HEK293T (cell line): Measurements from ENCODE around the gene SMYD4.

Experiments
- ARNT ChIP-seq: fragments of 450-650 bp; IDR thresholded peaks from 2 replicates; pipeline ENCODE4 v1.6.1; 2017; ENCODE audit warnings: mild to moderate bottlenecking
- BHLHE40 ChIP-seq: fragments of 450-650 bp; IDR thresholded peaks from 2 replicates; pipeline ENCODE4 v1.6.1; 2016; ENCODE audit warnings: mild to moderate bottlenecking, moderate library complexity, borderline replicate concordance
- ELF4 ChIP-seq: fragments of 450-650 bp; IDR thresholded peaks from 2 replicates; pipeline ENCODE4 v1.6.1; 2017; ENCODE audit warnings: antibody characterized with exemption
- FOXA1 ChIP-seq: fragments of 450-650 bp; IDR thresholded peaks from 2 replicates; pipeline ENCODE4 v1.6.1; 2016; ENCODE audit warnings: mild to moderate bottlenecking
- FOXK2 ChIP-seq: fragments of 450-650 bp; IDR thresholded peaks from 2 replicates; pipeline ENCODE4 v1.6.1; 2016; ENCODE audit warnings: mild to moderate bottlenecking
- FOXM1 ChIP-seq: fragments of 450-650 bp; IDR thresholded peaks from 2 replicates; pipeline ENCODE4 v1.6.1; 2017; ENCODE audit warnings: mild to moderate bottlenecking, borderline replicate concordance
- HDGF ChIP-seq: fragments of 450-650 bp; IDR thresholded peaks from 2 replicates; pipeline ENCODE4 v1.6.1; 2017; ENCODE audit warnings: antibody characterized with exemption, borderline replicate concordance
- LEF1 ChIP-seq: fragments of 450-650 bp; IDR thresholded peaks from 2 replicates; pipeline ENCODE4 v1.6.1; 2017; ENCODE audit warnings: mild to moderate bottlenecking, borderline replicate concordance
- NFRKB ChIP-seq: fragments of 450-650 bp; IDR thresholded peaks from 2 replicates; pipeline ENCODE4 v1.6.1; 2016; ENCODE audit warnings: mild to moderate bottlenecking, moderate library complexity
- SP1 ChIP-seq: fragments of 450-650 bp; IDR thresholded peaks from 2 replicates; pipeline ENCODE4 v1.6.1; 2017
- SUZ12 ChIP-seq: fragments of 450-650 bp; IDR thresholded peaks from 2 replicates; pipeline ENCODE4 v1.6.1; 2016; ENCODE audit warnings: mild to moderate bottlenecking
- TARDBP ChIP-seq: fragments of 450-650 bp; IDR thresholded peaks from 2 replicates; pipeline ENCODE4 v1.6.1; 2016
- ZNF384 ChIP-seq: fragments of 450-650 bp; IDR thresholded peaks from 2 replicates; pipeline ENCODE4 v1.6.1; 2016
- TF ChIP-seq, protein P1 (sequence below): fragments of 450-650 bp; IDR thresholded peaks from 2 replicates; pipeline ENCODE4 v1.6.1; 2016

DNA sequence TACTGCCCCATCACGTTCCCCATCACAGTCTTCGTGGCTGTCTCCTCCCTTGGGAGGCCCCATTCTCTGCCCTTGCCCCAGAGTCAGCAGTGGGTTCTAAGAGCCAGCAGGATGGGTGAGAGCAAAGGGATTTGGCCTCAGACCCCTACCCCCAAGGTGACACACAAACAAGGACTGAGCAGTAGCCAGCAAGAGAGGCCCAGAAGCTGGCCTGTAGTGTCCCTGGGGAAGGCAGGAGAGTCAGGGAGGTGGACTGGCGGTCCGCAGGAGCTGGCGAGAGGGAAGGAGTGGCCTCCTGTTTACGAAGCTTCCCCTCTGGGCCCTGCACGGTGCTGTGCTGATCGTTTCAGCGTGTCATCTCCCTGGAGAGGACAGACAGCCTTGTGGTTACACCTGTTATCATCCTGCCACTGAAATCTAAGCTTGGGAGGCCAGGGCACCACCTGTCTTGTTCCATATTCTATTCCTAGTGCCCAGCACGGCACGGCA, 96.8 kb downstream of the SMYD4 start:
- TF ChIP-seq NFRKB (no peak), TARDBP (no peak), SUZ12 (no peak), SP1 (no peak), FOXA1 (no peak), BHLHE40 (no peak), HDGF (no peak), ELF4 (no peak), LEF1 (no peak), FOXM1 (no peak), ZNF384 (no peak), ARNT (no peak), FOXK2 (no peak)
- TF ChIP-seq, protein P1, sequence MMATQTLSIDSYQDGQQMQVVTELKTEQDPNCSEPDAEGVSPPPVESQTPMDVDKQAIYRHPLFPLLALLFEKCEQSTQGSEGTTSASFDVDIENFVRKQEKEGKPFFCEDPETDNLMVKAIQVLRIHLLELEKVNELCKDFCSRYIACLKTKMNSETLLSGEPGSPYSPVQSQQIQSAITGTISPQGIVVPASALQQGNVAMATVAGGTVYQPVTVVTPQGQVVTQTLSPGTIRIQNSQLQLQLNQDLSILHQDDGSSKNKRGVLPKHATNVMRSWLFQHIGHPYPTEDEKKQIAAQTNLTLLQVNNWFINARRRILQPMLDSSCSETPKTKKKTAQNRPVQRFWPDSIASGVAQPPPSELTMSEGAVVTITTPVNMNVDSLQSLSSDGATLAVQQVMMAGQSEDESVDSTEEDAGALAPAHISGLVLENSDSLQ = no peak
